GM12892 (cell line): ENCODE results near the gene SLC14A1.

ENCODE experiments used
- POLR2A ChIP-seq: IDR thresholded peaks from 2 replicates; pipeline ENCODE4 v1.6.1; 2011; ENCODE audit warnings: low read depth, low read length, control low read depth
- POLR2AphosphoS5 ChIP-seq: IDR thresholded peaks from 2 replicates; pipeline ENCODE4 v1.6.1; 2011; ENCODE audit warnings: low read depth, low read length, control low read depth
- TAF1 ChIP-seq: IDR thresholded peaks from 2 replicates; pipeline ENCODE4 v1.6.1; 2011; ENCODE audit warnings: low read depth, mild to moderate bottlenecking, control low read depth, low read length, borderline replicate concordance

GRCh38 chr18:45749918-45750689 lies 26.1 kb downstream of the SLC14A1 start:
- TF ChIP-seq POLR2A (no peak), TAF1 (no peak), POLR2AphosphoS5 (no peak)
